IMR-90 (cell line): ENCODE results near the gene TCF3. TPM values are rescaled to one million over a fixed set of nuclear protein-coding genes. Genes with fewer than 3 reads are reported as not detected.

Experiments used
- ATAC-seq: fragments of 200-7000 bp; cut with Tn5 transposase; 2 replicates; pipeline ENCODE4 v1.9.1; 2020; ENCODE audit warnings: low read depth, mild to moderate bottlenecking, moderate library complexity
- BruUV-seq: library from RNA; stranded (reverse); fragments of 400-500 nt; replicated peaks from 2 replicates; lab custom pipeline; 2021; lab: Mats Ljungman, UMichigan
- CTCF ChIA-PET: fragments of 300-600 bp; formaldehyde crosslinking; extraction: SDS; loops from one replicate; lab custom pipeline; 2021; ENCODE audit warnings: antibody characterized with exemption; lab: Yijun Ruan, JAX
- POLR2A ChIA-PET: fragments of 300-600 bp; sonication (Branson Sonifier 250); formaldehyde crosslinking; loops from one replicate; lab custom pipeline; 2022; ENCODE audit warnings: antibody characterized with exemption; ENCODE audit not compliant: unreplicated experiment; lab: Charles Lee
- DNase-seq: peaks from one replicate; pipeline ENCODE4 v3.0.0; 2013
- H2AFZ ChIP-seq: replicated peaks from 2 replicates; pipeline ENCODE3; 2013; ENCODE audit warnings: low read length, mild to moderate bottlenecking; ENCODE audit not compliant: poor library complexity
- H2AK5ac ChIP-seq: 2 replicates; pipeline ENCODE4 v1.6.1; 2013; ENCODE audit warnings: low read depth, low read length, inconsistent platforms
- H2AK9ac ChIP-seq: replicated peaks from 2 replicates; pipeline ENCODE3; 2013; ENCODE audit warnings: mild to moderate bottlenecking, low read depth, low read length, moderate library complexity; ENCODE audit not compliant: poor library complexity
- H2BK120ac ChIP-seq: 2 replicates; pipeline ENCODE4 v1.6.1; 2013; ENCODE audit warnings: low read depth, low read length, inconsistent platforms
- H2BK15ac ChIP-seq: 3 replicates; pipeline ENCODE4 v1.6.1; 2013; ENCODE audit warnings: low read depth, low read length, inconsistent platforms
- H2BK20ac ChIP-seq: 2 replicates; pipeline ENCODE4 v1.6.1; 2013; ENCODE audit warnings: low read depth, mild to moderate bottlenecking, inconsistent platforms, low read length, moderate library complexity
- H2BK5ac ChIP-seq: 2 replicates; pipeline ENCODE4 v1.6.1; 2013; ENCODE audit warnings: mild to moderate bottlenecking, low read depth, low read length, inconsistent platforms; ENCODE audit not compliant: poor library complexity, severe bottlenecking
- H3K14ac ChIP-seq: replicated peaks from 2 replicates; pipeline ENCODE4 v1.6.1; 2013; ENCODE audit warnings: low read depth, low read length, inconsistent platforms
- H3K18ac ChIP-seq: 2 replicates; pipeline ENCODE4 v1.6.1; 2013; ENCODE audit warnings: low read depth, low read length, control low read depth
- H3K23ac ChIP-seq: 2 replicates; pipeline ENCODE4 v1.6.1; 2013; ENCODE audit warnings: low read depth, low read length, inconsistent platforms
- H3K27ac ChIP-seq: 2 replicates; pipeline ENCODE4 v1.5.1; 2013; ENCODE audit warnings: mild to moderate bottlenecking, control low read depth, low read length; ENCODE audit not compliant: insufficient read depth
- H3K27me3 ChIP-seq: 2 replicates; pipeline ENCODE4 v1.6.1; 2013; ENCODE audit warnings: low read length; ENCODE audit not compliant: control insufficient read depth, insufficient read depth
- H3K36me3 ChIP-seq: 2 replicates; pipeline ENCODE4 v1.6.1; 2013; ENCODE audit warnings: low read length, mixed read lengths; ENCODE audit not compliant: control insufficient read depth, insufficient read depth
- H3K4ac ChIP-seq: 2 replicates; pipeline ENCODE4 v1.6.1; 2013; ENCODE audit warnings: low read depth, low read length, inconsistent platforms
- H3K4me1 ChIP-seq: 2 replicates; pipeline ENCODE4 v1.6.1; 2013; ENCODE audit warnings: low read length, mixed read lengths; ENCODE audit not compliant: control insufficient read depth, insufficient read depth
- H3K4me2 ChIP-seq: 2 replicates; pipeline ENCODE4 v1.6.1; 2013; ENCODE audit warnings: low read depth, mild to moderate bottlenecking, control low read depth, low read length, moderate library complexity
- H3K4me3 ChIP-seq: 2 replicates; pipeline ENCODE4 v1.5.1; 2013; ENCODE audit warnings: low read depth, mild to moderate bottlenecking, control low read depth, low read length, moderate library complexity; ENCODE audit not compliant: insufficient read depth
- H3K56ac ChIP-seq: 2 replicates; pipeline ENCODE4 v1.6.1; 2013; ENCODE audit warnings: low read length, inconsistent platforms; ENCODE audit not compliant: insufficient read depth; ENCODE audit errors: extremely low read depth
- H3K79me1 ChIP-seq, 2 experiments: 2 replicates each; pipeline ENCODE4 v1.6.1; 2013; ENCODE audit warnings: low read length in 2 of 2, inconsistent platforms in 1 of 2, low read depth in 1 of 2
- H3K9ac ChIP-seq: 2 replicates; pipeline ENCODE4 v1.6.1; 2013; ENCODE audit warnings: low read depth, low read length, control low read depth
- H3K9me1 ChIP-seq: 2 replicates; pipeline ENCODE4 v1.6.1; 2013; ENCODE audit warnings: low read length, inconsistent platforms; ENCODE audit not compliant: insufficient read depth
- H3K9me3 ChIP-seq: 2 replicates; pipeline ENCODE4 v1.6.1; 2013; ENCODE audit warnings: low read length; ENCODE audit not compliant: control insufficient read depth, insufficient read depth
- H4K20me1 ChIP-seq: 2 replicates; pipeline ENCODE4 v1.6.1; 2013; ENCODE audit warnings: low read length, inconsistent platforms; ENCODE audit not compliant: insufficient read depth
- H4K5ac ChIP-seq: 2 replicates; pipeline ENCODE4 v1.6.1; 2013; ENCODE audit warnings: mild to moderate bottlenecking, low read depth, low read length, control low read depth
- H4K8ac ChIP-seq, 2 experiments: 2 replicates each; pipeline ENCODE4 v1.6.1; 2013; ENCODE audit warnings: low read depth in 2 of 2, low read length in 2 of 2, control low read depth in 1 of 2, inconsistent platforms in 1 of 2
- H4K91ac ChIP-seq: 2 replicates; pipeline ENCODE4 v1.6.1; 2013; ENCODE audit warnings: low read depth, low read length, inconsistent platforms; ENCODE audit not compliant: insufficient read depth
- CHD1 ChIP-seq: IDR thresholded peaks from 2 replicates; pipeline ENCODE4 v1.6.1; 2012; ENCODE audit warnings: low read depth, low read length, improper control_type of control experiment
- RAD21 ChIP-seq: IDR thresholded peaks from 2 replicates; pipeline ENCODE4 v1.6.1; 2012; ENCODE audit warnings: low read length, improper control_type of control experiment
- WGBS, 2 experiments: methylation state at CpG; one replicate each; pipeline versions ENCODE4 v1.1.5 to v1.1.7; 2013; ENCODE audit warnings: missing lambda C conversion rate in 2 of 2; ENCODE audit not compliant: insufficient read length in 1 of 2; ENCODE audit errors: extremely low coverage in 2 of 2; 5-methylcytosine and 5-hydroxymethylcytosine counted together
- dilution Hi-C: fragments of 300-500 bp; cut with HindIII; formaldehyde crosslinking; loops from one replicate; pipeline ENCODE4 v1.14.3; 2018; ENCODE audit warnings: low sequenced_read_pairs; ENCODE audit not compliant: unreplicated experiment
- in situ Hi-C: fragments of 300-500 bp; cut with MboI; formaldehyde crosslinking; loops from 3 replicates; pipeline ENCODE4 v1.14.3; 2019; ENCODE audit warnings: low sequenced_read_pairs, inconsistent platforms, mixed read lengths
- intact Hi-C: fragments of 100-400 bp; cut with micrococcal nuclease; formaldehyde crosslinking; loops from 2 replicates; pipeline ENCODE4 v1.10.0; 2022
- polyA plus RNA-seq, 3 experiments: library from polyadenylated mRNA; depleted of rRNA; stranded (reverse); fragments of >200 nt; gene quantifications; 2 replicates each; pipeline ENCODE4 v1.2.3, GENCODE V29; 2012; ENCODE audit warnings: low replicate concordance in 1 of 3
- total RNA-seq: library from RNA; depleted of rRNA; stranded (reverse); fragments of >200 nt; gene quantifications from 2 replicates; pipeline ENCODE4 v1.2.3, GENCODE V29; 2012

The TCF3 gene
- total and polyA plus RNA-seq, 2 of the 4 experiments (the other 2 are of a cell fraction), result 29.9 to 127 TPM

GRCh38 chr19:1655131-1655981 is 2.9 kb upstream of the TCF3 start (continued):
- no peak for TF ChIP-seq CHD1

DNA sequence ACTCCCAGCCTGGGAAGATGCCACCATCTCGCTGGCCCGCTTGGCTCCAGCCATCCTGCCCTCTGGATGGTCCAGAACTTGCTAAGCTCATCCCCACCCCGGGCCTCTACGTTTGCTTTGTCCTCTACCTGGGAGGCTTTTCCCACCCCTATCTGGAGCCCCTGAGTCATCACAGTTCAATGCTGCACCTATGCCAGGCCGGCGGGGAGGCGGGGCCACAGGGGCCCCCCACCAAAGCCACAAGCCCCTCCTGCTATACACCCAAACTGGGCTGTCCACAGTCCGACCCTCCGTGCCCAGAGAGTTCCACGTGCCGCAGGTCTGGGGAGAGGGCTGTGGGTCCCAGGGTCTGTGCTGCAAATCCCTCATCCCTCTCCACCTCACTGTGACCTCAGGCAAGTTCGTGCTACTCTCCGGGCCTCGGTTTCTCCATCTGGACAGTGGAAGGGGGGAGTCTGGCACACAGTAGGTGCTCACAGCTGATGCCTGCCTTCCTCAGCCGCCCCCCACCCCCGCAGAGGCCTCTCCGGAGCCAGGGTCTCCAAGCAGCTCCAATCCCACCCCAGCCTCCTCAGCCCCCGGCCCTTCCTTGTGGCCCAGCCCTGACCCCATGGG is 1.9 kb upstream of the TCF3 start:
- Histone ChIP-seq H2BK20ac (no peak overlapping the region), H2AK5ac (no peak overlapping the region), H4K20me1 (peaks cover 22% of the 10 kb centered on the region), H2BK120ac (no peak overlapping the region), H3K18ac (no peak overlapping the region), H3K9me1 (no peaks in the 10 kb centered on the region), H3K4me3 (no peak overlapping the region), H2AK9ac (peak overlapping the region; percentile 45), H3K79me1 (peaks cover 8 to 22% of the 10 kb centered on the region in 2 experiments), H4K5ac (no peak overlapping the region), H3K14ac (no peak overlapping the region), H3K36me3 (peaks cover 5% of the 10 kb centered on the region; the same call in 1 of the 2 replicates), H3K4me2 (no peak overlapping the region), H3K9me3 (no peaks in the 10 kb centered on the region), H3K27me3 (peaks cover 3% of the 10 kb centered on the region; the same call in 1 of the 2 replicates), H3K56ac (no peak overlapping the region), H4K8ac (no peak overlapping the region), H3K4me1 (peaks cover 3% of the 10 kb centered on the region; the same call in 1 of the 2 replicates), H4K91ac (no peak overlapping the region), H3K27ac (no peak overlapping the region), H2BK15ac (no peak overlapping the region), H2BK5ac (no peak overlapping the region), H2AFZ (peak overlapping the region; percentile 19), H3K9ac (no peak overlapping the region), H3K4ac (no peak overlapping the region), H3K23ac (no peak overlapping the region)
- BruUV-seq, result no TSS peak
- dilution Hi-C loops, result no loop called here
- 87% methylated on average over 3 of the region's 18 CpGs; no CpG with 5 or more reads in 1 of the 2 experiments for WGBS, 2 experiments
- no peak for TF ChIP-seq RAD21
- ATAC-seq (no peak), DNase-seq (no peak)
- intact Hi-C loops, result no loop called here
- in situ Hi-C loops, result no loop called here
- ChIA-PET POLR2A (interaction anchor here (0.6 kb wide), 1 partner anchor 127 kb away, joined by 4 read pairs; no protein-coding TSS in a partner anchor), CTCF (no interaction called here)
